PC-3 (cell line): ENCODE measurements around the gene TTC28. TPM values are rescaled to one million over a fixed set of nuclear protein-coding genes. Genes with fewer than 3 reads are reported as not detected.

Experiments used
- ATAC-seq: fragments of 200-7000 bp; cut with Tn5 transposase; 2 replicates; pipeline ENCODE4 v1.9.1; 2020; ENCODE audit warnings: mild to moderate bottlenecking, moderate library complexity
- BruUV-seq: library from RNA; stranded (reverse); fragments of 400-500 nt; replicated peaks from 2 replicates; lab custom pipeline; 2021; lab: Mats Ljungman, UMichigan
- CTCF ChIA-PET: fragments of 300-600 bp; sonication (Branson Sonifier 250); formaldehyde crosslinking; loops from one replicate; lab custom pipeline; 2022; ENCODE audit warnings: antibody characterized with exemption; lab: Charles Lee
- POLR2A ChIA-PET: fragments of 300-600 bp; sonication (Branson Sonifier 250); formaldehyde crosslinking; loops from one replicate; lab custom pipeline; 2022; ENCODE audit warnings: antibody characterized with exemption; ENCODE audit not compliant: unreplicated experiment; lab: Charles Lee
- DNase-seq: peaks from one replicate; pipeline ENCODE4 v3.0.0-alpha.2; 2015
- H2AFZ ChIP-seq: fragments of 300-600 bp; sonication (generic); 2 replicates; pipeline ENCODE4 v1.6.0; 2016; ENCODE audit warnings: antibody characterized with exemption, low read length
- H3F3A ChIP-seq: fragments of 300-600 bp; sonication (generic); one replicate; pipeline ENCODE4 v1.6.0; 2017; ENCODE audit warnings: antibody characterized with exemption, low read length, control low read depth, mild to moderate bottlenecking; ENCODE audit not compliant: unreplicated experiment
- H3K27ac ChIP-seq: fragments of 300-600 bp; sonication (generic); 2 replicates; pipeline ENCODE4 v1.5.1; 2016; ENCODE audit warnings: mild to moderate bottlenecking, low read length
- H3K27me3 ChIP-seq: fragments of 300-600 bp; sonication (generic); 2 replicates; pipeline ENCODE4 v1.6.1; 2016; ENCODE audit warnings: low read length, mixed read lengths
- H3K36me3 ChIP-seq: fragments of 300-600 bp; sonication (generic); 2 replicates; pipeline ENCODE4 v1.6.1; 2016; ENCODE audit warnings: low read depth, mixed run types, low read length, mixed read lengths
- H3K4me1 ChIP-seq: fragments of 300-600 bp; sonication (generic); 2 replicates; pipeline ENCODE4 v1.5.1; 2016; ENCODE audit warnings: low read length; ENCODE audit not compliant: insufficient read depth
- H3K4me2 ChIP-seq: fragments of 300-600 bp; sonication (generic); 2 replicates; pipeline ENCODE4 v1.6.0; 2016; ENCODE audit warnings: low read length
- H3K4me3 ChIP-seq: fragments of 300-600 bp; sonication (generic); 2 replicates; pipeline ENCODE4 v1.5.1; 2016; ENCODE audit warnings: mild to moderate bottlenecking, low read length, mixed read lengths
- H3K79me2 ChIP-seq: fragments of 300-600 bp; sonication (generic); 2 replicates; pipeline ENCODE4 v1.6.1; 2017; ENCODE audit warnings: low read length, mixed read lengths
- H3K9ac ChIP-seq: fragments of 300-600 bp; sonication (generic); 2 replicates; pipeline ENCODE4 v1.6.0; 2016; ENCODE audit warnings: mild to moderate bottlenecking, low read length
- H3K9me2 ChIP-seq: fragments of 300-600 bp; sonication (generic); replicated peaks from 2 replicates; pipeline ENCODE4 v1.6.1; 2016; ENCODE audit warnings: mixed run types, low read length, mixed read lengths
- H3K9me3 ChIP-seq: fragments of 300-600 bp; sonication (generic); 2 replicates; pipeline ENCODE4 v1.6.1; 2016; ENCODE audit warnings: low read length, mixed read lengths
- H4K20me1 ChIP-seq: fragments of 300-600 bp; sonication (generic); 2 replicates; pipeline ENCODE4 v1.6.1; 2016; ENCODE audit warnings: low read length, mixed read lengths
- CTCF ChIP-seq: fragments of 300-600 bp; sonication (generic); conservative IDR thresholded peaks from 2 replicates; pipeline ENCODE4 v1.5.1; 2017; ENCODE audit warnings: antibody characterized with exemption, low read depth, mild to moderate bottlenecking, low read length
- EZH2 ChIP-seq: fragments of 300-600 bp; sonication (generic); IDR thresholded peaks from one replicate; pipeline ENCODE4 v1.6.1; 2017; ENCODE audit warnings: antibody characterized with exemption, mild to moderate bottlenecking, low read length; ENCODE audit not compliant: unreplicated experiment
- EZH2phosphoT487 ChIP-seq: fragments of 300-600 bp; sonication (generic); IDR thresholded peaks from 2 replicates; pipeline ENCODE4 v1.6.1; 2018; ENCODE audit warnings: mild to moderate bottlenecking, antibody characterized with exemption, low read length, borderline replicate concordance
- intact Hi-C: fragments of 100-400 bp; cut with micrococcal nuclease; formaldehyde crosslinking; loops from 2 replicates; pipeline ENCODE4 v1.9.0; 2023
- total RNA-seq: library from RNA; depleted of rRNA; stranded (reverse); fragments of >200 nt; gene quantifications from 2 replicates; pipeline ENCODE4 v1.2.3, GENCODE V29; 2014

Gene TTC28
- total RNA-seq, 1 experiment from 2014 or later: 6.3 TPM

GRCh38 chr22:28058036-28058435 is 621.6 kb downstream of the TTC28 start:
- H3K4me2 ChIP-seq: no peak overlapping the region
- ATAC-seq (no peak), DNase-seq (no peak)
- no peaks in the 10 kb centered on the region for H3K9me2 ChIP-seq
- no peak for TF ChIP-seq CTCF
- TF ChIP-seq EZH2phosphoT487: no peak
- no peak for TF ChIP-seq EZH2
- ChIA-PET CTCF (no interaction called here), POLR2A (no interaction called here)
- no peaks in the 10 kb centered on the region for H4K20me1 ChIP-seq
- H3K4me3 ChIP-seq: no peak overlapping the region
- intact Hi-C loops: loop anchor here (10.0 kb wide), 1 partner anchor 197 kb away; no protein-coding TSS in a partner anchor
- H2AFZ ChIP-seq: no peak overlapping the region
- no peak overlapping the region for H3K9ac ChIP-seq
- H3F3A ChIP-seq: no peaks in the 10 kb centered on the region
- H3K27ac ChIP-seq: no peak overlapping the region
- H3K4me1 ChIP-seq: no peaks in the 10 kb centered on the region
- no peaks in the 10 kb centered on the region for H3K79me2 ChIP-seq
- H3K27me3 ChIP-seq: no peaks in the 10 kb centered on the region
- H3K36me3 ChIP-seq: no peaks in the 10 kb centered on the region
- no peaks in the 10 kb centered on the region for H3K9me3 ChIP-seq
- BruUV-seq: no TSS peak

GRCh38 chr22:28054819-28055208 is 624.8 kb downstream of the TTC28 start:
- no peaks in the 10 kb centered on the region for H3K79me2 ChIP-seq
- no peaks in the 10 kb centered on the region for H3K4me1 ChIP-seq
- DNase-seq (no peak), ATAC-seq (no peak)
- H3K36me3 ChIP-seq: no peaks in the 10 kb centered on the region
- no peak overlapping the region for H3K9ac ChIP-seq
- intact Hi-C loops: loop anchor here (10.0 kb wide), 1 partner anchor 200 kb away; no protein-coding TSS in a partner anchor
- no peaks in the 10 kb centered on the region for H3F3A ChIP-seq
- no peaks in the 10 kb centered on the region for H3K27me3 ChIP-seq
- H3K9me3 ChIP-seq: no peaks in the 10 kb centered on the region
- TF ChIP-seq CTCF (no peak), EZH2 (no peak), EZH2phosphoT487 (no peak)
- no peak overlapping the region for H3K4me2 ChIP-seq
- CTCF ChIA-PET: no interaction called here
- H4K20me1 ChIP-seq: no peaks in the 10 kb centered on the region
- no peak overlapping the region for H2AFZ ChIP-seq
- no peak overlapping the region for H3K27ac ChIP-seq
- POLR2A ChIA-PET: no interaction called here
- no peak overlapping the region for H3K4me3 ChIP-seq
- BruUV-seq: no TSS peak
- H3K9me2 ChIP-seq: no peaks in the 10 kb centered on the region

- intact Hi-C loops: loop anchor here (10.0 kb wide), 1 partner anchor 201 kb away; no protein-coding TSS in a partner anchor
- DNase-seq (peak; percentile 6), ATAC-seq (peak; percentile 33; the same call in 1 of the 2 replicates)
- ChIA-PET POLR2A (no interaction called here), CTCF (no interaction called here)
- Histone ChIP-seq H3K79me2 (no peaks in the 10 kb centered on the region), H3K27me3 (no peaks in the 10 kb centered on the region), H3K4me2 (no peak overlapping the region), H3K4me1 (no peaks in the 10 kb centered on the region), H3K9ac (no peak overlapping the region), H3K27ac (no peak overlapping the region), H3K4me3 (no peak overlapping the region), H3K9me3 (no peaks in the 10 kb centered on the region), H3F3A (no peaks in the 10 kb centered on the region), H4K20me1 (no peaks in the 10 kb centered on the region), H3K36me3 (no peaks in the 10 kb centered on the region), H2AFZ (no peak overlapping the region), H3K9me2 (no peaks in the 10 kb centered on the region)
- no TSS peak for BruUV-seq
- TF ChIP-seq CTCF (no peak), EZH2 (no peak), EZH2phosphoT487 (no peak)
Measured at GRCh38 chr22:28053896-28054818, 625.5 kb downstream of the TTC28 start.
